HepG2 (cell line): ENCODE measurements around the gene PDIA2. TPM values are rescaled to one million over a fixed set of nuclear protein-coding genes. Genes with fewer than 3 reads are reported as not detected.

Source experiments
- ATAC-seq: fragments of 200-7000 bp; cut with Tn5 transposase; 3 replicates; pipeline ENCODE4 v1.9.1; 2020; ENCODE audit warnings: mild to moderate bottlenecking, moderate library complexity
- BruUV-seq: library from RNA; stranded (reverse); fragments of 400-500 nt; replicated peaks from 2 replicates; lab custom pipeline; 2021; lab: Mats Ljungman, UMichigan
- CTCF ChIA-PET: fragments of 300-600 bp; formaldehyde crosslinking; extraction: SDS; loops from one replicate; lab custom pipeline; 2021; ENCODE audit warnings: low total read pairs, inconsistent platforms, low intra/inter-chr PET ratio; lab: Yijun Ruan, JAX
- POLR2A ChIA-PET: fragments of 350-600 bp; sonication (Branson Sonifier 250); formaldehyde crosslinking; loops from one replicate; lab custom pipeline; 2020; ENCODE audit warnings: antibody characterized with exemption, inconsistent platforms; lab: Yijun Ruan, JAX
- DNase-seq: peaks from one replicate; pipeline ENCODE4 v3.0.0-alpha.2; 2015; ENCODE audit warnings: low spot score
- FAIRE-seq: peaks from 3 replicates; lab custom pipeline; 2011; peaks lifted over from hg19 to GRCh38; lab: Jason Lieb, UNC
- H2AFZ ChIP-seq: one replicate; pipeline ENCODE4 v1.6.1; 2011; ENCODE audit warnings: low read length, inconsistent platforms
- H3K27ac ChIP-seq: fragments of 300-600 bp; 3 replicates; pipeline ENCODE4 v1.8.0; 2011; ENCODE audit warnings: mixed run types, mild to moderate bottlenecking, mixed read lengths, low read length, inconsistent platforms; ENCODE audit not compliant: insufficient read depth; ENCODE audit errors: extremely low read length
- H3K27me3 ChIP-seq, 2 experiments: fragments of 200-600 bp in 1 of 2; 2 replicates in 1 of 2; 3 replicates in 1 of 2; pipeline versions ENCODE4 v1.6.0 to v1.8.0; 2011; ENCODE audit warnings: low read length in 2 of 2, mild to moderate bottlenecking in 2 of 2, moderate library complexity in 2 of 2, inconsistent platforms in 1 of 2; ENCODE audit not compliant: insufficient read depth in 2 of 2, control insufficient read depth in 1 of 2
- H3K36me3 ChIP-seq, 2 experiments: fragments of 200-600 bp in 1 of 2; replicated peaks in 1 of 2; 2 replicates in 1 of 2; 3 replicates in 1 of 2; pipeline versions ENCODE4 v1.5.1 to v1.8.0; 2011; ENCODE audit warnings: low read length in 2 of 2, inconsistent platforms in 1 of 2; ENCODE audit not compliant: insufficient read depth in 2 of 2, control insufficient read depth in 1 of 2
- H3K4me1 ChIP-seq: 2 replicates; pipeline ENCODE4 v1.5.1; 2012; ENCODE audit warnings: low read length, inconsistent platforms; ENCODE audit not compliant: insufficient read depth
- H3K4me2 ChIP-seq: 2 replicates; pipeline ENCODE4 v1.6.0; 2011; ENCODE audit warnings: low read depth, low read length, inconsistent platforms
- H3K4me3 ChIP-seq, 3 experiments: fragments of 200-600 bp in 1 of 3; sonication (generic), shearing (Covaris generic) in 1 of 3; replicated peaks in 1 of 3; 2 replicates each; pipeline ENCODE4 v1.5.1; 2011 to 2016; ENCODE audit warnings: low read length in 3 of 3, inconsistent platforms in 2 of 3, low read depth in 2 of 3, mild to moderate bottlenecking in 2 of 3, control low read depth in 1 of 3, mixed read lengths in 1 of 3; ENCODE audit not compliant: insufficient read depth in 1 of 3
- H3K79me2 ChIP-seq: one replicate; pipeline ENCODE4 v1.6.1; 2011; ENCODE audit warnings: low read length, inconsistent platforms; ENCODE audit not compliant: insufficient read depth
- H3K9ac ChIP-seq: 2 replicates; pipeline ENCODE4 v1.6.0; 2011; ENCODE audit warnings: mild to moderate bottlenecking, low read depth, low read length, inconsistent platforms; ENCODE audit not compliant: insufficient read depth
- H3K9me3 ChIP-seq: 2 replicates; pipeline ENCODE4 v1.5.1; 2012; ENCODE audit warnings: mild to moderate bottlenecking, low read length
- H4K20me1 ChIP-seq: 2 replicates; pipeline ENCODE4 v1.6.0; 2011; ENCODE audit warnings: inconsistent platforms, mild to moderate bottlenecking, low read length, moderate library complexity; ENCODE audit not compliant: insufficient read depth
- KDM2A ChIP-seq: sonication (generic); formaldehyde crosslinking; IDR thresholded peaks from 2 replicates; pipeline ENCODE4 v1.4.0; 2020; ENCODE audit warnings: low read depth, missing genetic modification reagents, borderline replicate concordance
- MAFK ChIP-seq, 2 experiments: IDR thresholded peaks in 1 of 2; conservative IDR thresholded peaks in 1 of 2; 2 replicates each; pipeline ENCODE4 v1.6.1; 2011; ENCODE audit warnings: improper control_type of control experiment in 2 of 2, low read length in 2 of 2
- NCOA2 ChIP-seq: sonication (generic); formaldehyde crosslinking; IDR thresholded peaks from 2 replicates; pipeline ENCODE4 v1.8.0; 2022; ENCODE audit warnings: inconsistent platforms
- NR2F1 ChIP-seq, 2 experiments: fragments of 450-650 bp in 1 of 2; formaldehyde crosslinking in 1 of 2; IDR thresholded peaks; 2 replicates each; pipeline versions ENCODE4 v1.5.0 to v1.6.1; 2016 to 2020; ENCODE audit warnings: mild to moderate bottlenecking in 1 of 2, missing compliant biosample characterization in 1 of 2, missing genetic modification reagents in 1 of 2, moderate library complexity in 1 of 2
- ZNF292 ChIP-seq: sonication (generic); formaldehyde crosslinking; IDR thresholded peaks from 2 replicates; pipeline ENCODE4 v1.8.1; 2022; ENCODE audit warnings: mild to moderate bottlenecking, low read depth, missing genetic modification reagents, borderline replicate concordance
- WGBS: methylation state at CpG from one replicate; pipeline ENCODE4 v1.1.6; 2017; ENCODE audit warnings: low lambda C conversion rate; 5-methylcytosine and 5-hydroxymethylcytosine counted together
- in situ Hi-C: cut with HindIII; loops from 2 replicates; pipeline ENCODE4 v1.10.0; 2017; ENCODE audit warnings: low pct_unique_long_range_greater_than_20kb; ENCODE audit not compliant: extremely low pct_ligation_motif_present
- intact Hi-C: fragments of 100-400 bp; cut with micrococcal nuclease; formaldehyde crosslinking; loops from one replicate; pipeline ENCODE4 v1.10.0; 2022; ENCODE audit not compliant: unreplicated experiment
- polyA plus RNA-seq, 8 experiments: library from polyadenylated mRNA; depleted of rRNA in 3 of 8; stranded (reverse) in 7 of 8; unstranded in 1 of 8; fragments of >200 nt; fragmentation: Illumina TruSeq in 4 of 8; extraction: Trizol in 4 of 8; gene quantifications; 2 replicates each; pipeline versions ENCODE4 v1.2.1 to v1.2.3, GENCODE V29; 2011 to 2016; ENCODE audit warnings: low read depth in 4 of 8, missing spikeins in 1 of 8, mixed read lengths in 1 of 8; ENCODE audit not compliant: insufficient read depth in 1 of 8
- total RNA-seq, 5 experiments: library from RNA; depleted of rRNA; stranded (reverse); fragments of >200 nt; fragmentation: Illumina TruSeq; extraction: Trizol; gene quantifications; 2 replicates each; pipeline ENCODE4 v1.2.3, GENCODE V29; 2016; ENCODE audit warnings: low read depth in 1 of 5
- TF ChIP-seq, protein P1 (sequence below): fragments of 450-650 bp; IDR thresholded peaks from 2 replicates; pipeline ENCODE4 v1.6.1; 2017; ENCODE audit warnings: mild to moderate bottlenecking

The PDIA2 gene
- total and polyA plus RNA-seq, 2 of the 13 experiments (the other 11 are each of a cell fraction or from before 2014, with no cell fraction given) = 0.35 to 1.9 TPM

DNA sequence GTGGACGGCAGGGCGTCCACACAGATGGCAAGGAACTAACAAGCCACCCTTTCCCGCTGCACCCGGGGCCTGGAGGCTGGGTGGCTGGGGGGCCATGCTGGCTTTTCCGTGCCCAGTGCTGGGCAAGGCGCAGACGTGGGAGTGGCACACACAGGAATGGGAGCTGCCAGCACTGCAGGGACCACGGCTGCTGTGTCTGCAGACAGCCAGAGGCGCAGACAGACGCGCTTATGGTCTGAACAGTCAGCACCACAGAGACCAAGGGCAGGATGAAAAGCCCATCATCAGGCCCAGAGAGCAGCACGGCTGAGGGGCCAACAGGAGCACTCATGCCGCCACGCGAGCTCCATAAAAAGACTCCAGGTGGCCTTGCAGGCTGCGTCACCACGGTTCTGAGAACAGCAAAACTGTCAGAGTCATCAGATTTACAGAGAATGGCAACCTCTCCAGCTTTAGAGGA, 24.0 kb downstream of the PDIA2 start:
- peaks cover 2% of the 10 kb centered on the region for H3K79me2 ChIP-seq
- no peak for DNase-seq
- no peaks in the 10 kb centered on the region for H3K27me3 ChIP-seq
- ChIA-PET CTCF (no interaction called here), POLR2A (no interaction called here)
- in situ Hi-C loops = no loop called here
- ATAC-seq = no peak
- no peaks in the 10 kb centered on the region for H3K9me3 ChIP-seq
- no peak overlapping the region for H3K4me3 ChIP-seq
- H2AFZ ChIP-seq = no peak overlapping the region
- WGBS = over 99% methylated on average over 13 of the region's 17 CpGs
- H3K4me2 ChIP-seq = no peak overlapping the region
- H4K20me1 ChIP-seq = peaks cover 7% of the 10 kb centered on the region; the same call in 1 of the 2 replicates
- intact Hi-C loops = no loop called here
- no peak for TF ChIP-seq NR2F1 (CRISPR knock-in tag; IDR thresholded peaks at IDR 0.05)
- no peak for TF ChIP-seq KDM2A (CRISPR knock-in tag)
- no peak for TF ChIP-seq NCOA2 (CRISPR knock-in tag)
- TF ChIP-seq ZNF292 (CRISPR knock-in tag) = no peak
- TF ChIP-seq MAFK (conservative IDR thresholded peaks at IDR 0.05 in 1 of 2, IDR thresholded peaks at IDR 0.05 in 1 of 2; ENCODE audit: low read length in 2 of 2) = peak; percentile 14 to 37; a peak in 2 of 4 replicates
- TF ChIP-seq, protein P1, sequence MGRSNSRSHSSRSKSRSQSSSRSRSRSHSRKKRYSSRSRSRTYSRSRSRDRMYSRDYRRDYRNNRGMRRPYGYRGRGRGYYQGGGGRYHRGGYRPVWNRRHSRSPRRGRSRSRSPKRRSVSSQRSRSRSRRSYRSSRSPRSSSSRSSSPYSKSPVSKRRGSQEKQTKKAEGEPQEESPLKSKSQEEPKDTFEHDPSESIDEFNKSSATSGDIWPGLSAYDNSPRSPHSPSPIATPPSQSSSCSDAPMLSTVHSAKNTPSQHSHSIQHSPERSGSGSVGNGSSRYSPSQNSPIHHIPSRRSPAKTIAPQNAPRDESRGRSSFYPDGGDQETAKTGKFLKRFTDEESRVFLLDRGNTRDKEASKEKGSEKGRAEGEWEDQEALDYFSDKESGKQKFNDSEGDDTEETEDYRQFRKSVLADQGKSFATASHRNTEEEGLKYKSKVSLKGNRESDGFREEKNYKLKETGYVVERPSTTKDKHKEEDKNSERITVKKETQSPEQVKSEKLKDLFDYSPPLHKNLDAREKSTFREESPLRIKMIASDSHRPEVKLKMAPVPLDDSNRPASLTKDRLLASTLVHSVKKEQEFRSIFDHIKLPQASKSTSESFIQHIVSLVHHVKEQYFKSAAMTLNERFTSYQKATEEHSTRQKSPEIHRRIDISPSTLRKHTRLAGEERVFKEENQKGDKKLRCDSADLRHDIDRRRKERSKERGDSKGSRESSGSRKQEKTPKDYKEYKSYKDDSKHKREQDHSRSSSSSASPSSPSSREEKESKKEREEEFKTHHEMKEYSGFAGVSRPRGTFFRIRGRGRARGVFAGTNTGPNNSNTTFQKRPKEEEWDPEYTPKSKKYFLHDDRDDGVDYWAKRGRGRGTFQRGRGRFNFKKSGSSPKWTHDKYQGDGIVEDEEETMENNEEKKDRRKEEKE = no peak
- no peak overlapping the region for H3K27ac ChIP-seq
- no TSS peak for BruUV-seq
- no peak overlapping the region for H3K9ac ChIP-seq
- no peak for FAIRE-seq
- no peaks in the 10 kb centered on the region for H3K4me1 ChIP-seq
- peaks cover 15 to 66% of the 10 kb centered on the region in 2 experiments for H3K36me3 ChIP-seq
